ENCODE data around the gene INS.
"Not testable (repeated sequence)": the region's sequence is repeated elsewhere in the genome, so short reads cannot be mapped to it uniquely, and the experiment has no call there.

The INS gene

DNA sequence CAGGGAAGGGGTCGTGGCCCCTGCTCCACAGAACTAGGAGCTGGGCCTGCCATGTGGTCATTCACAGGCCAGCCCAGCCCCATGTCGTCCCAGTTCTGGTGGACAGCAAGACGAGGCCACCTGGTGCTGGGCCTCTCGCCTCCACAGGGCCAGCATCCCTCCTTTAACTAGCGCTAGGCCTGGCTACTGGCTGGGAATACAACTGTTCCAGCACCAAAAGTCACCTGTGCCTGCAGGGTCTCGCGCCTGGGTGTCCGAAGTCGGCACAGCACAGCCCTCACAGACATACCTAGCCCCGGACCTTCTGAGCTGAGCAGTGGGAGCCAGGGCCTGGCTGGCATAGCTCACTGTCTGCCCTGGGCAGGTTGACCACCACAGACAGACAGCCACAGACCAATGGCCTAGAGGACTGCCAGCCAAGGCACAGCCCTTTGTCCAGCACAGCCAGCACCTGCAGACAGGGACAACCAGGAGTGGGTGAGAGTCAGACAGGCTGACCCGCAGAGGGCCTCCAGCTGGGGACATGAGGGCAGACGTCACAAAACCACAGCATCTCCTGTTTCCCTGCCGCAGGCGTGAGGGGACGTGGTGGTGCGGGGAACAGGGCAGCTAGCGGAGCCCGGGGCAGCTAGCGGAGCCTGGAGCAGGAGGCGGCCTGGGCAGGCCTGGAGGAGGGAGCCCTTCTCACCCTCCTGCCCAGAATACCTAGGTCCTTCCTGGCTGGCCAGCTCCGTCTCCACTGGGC lies 37.8 kb upstream of the INS start:
- DNase-seq (ENCODE audit: low read depth in 2 of 2), result no peak

DNA sequence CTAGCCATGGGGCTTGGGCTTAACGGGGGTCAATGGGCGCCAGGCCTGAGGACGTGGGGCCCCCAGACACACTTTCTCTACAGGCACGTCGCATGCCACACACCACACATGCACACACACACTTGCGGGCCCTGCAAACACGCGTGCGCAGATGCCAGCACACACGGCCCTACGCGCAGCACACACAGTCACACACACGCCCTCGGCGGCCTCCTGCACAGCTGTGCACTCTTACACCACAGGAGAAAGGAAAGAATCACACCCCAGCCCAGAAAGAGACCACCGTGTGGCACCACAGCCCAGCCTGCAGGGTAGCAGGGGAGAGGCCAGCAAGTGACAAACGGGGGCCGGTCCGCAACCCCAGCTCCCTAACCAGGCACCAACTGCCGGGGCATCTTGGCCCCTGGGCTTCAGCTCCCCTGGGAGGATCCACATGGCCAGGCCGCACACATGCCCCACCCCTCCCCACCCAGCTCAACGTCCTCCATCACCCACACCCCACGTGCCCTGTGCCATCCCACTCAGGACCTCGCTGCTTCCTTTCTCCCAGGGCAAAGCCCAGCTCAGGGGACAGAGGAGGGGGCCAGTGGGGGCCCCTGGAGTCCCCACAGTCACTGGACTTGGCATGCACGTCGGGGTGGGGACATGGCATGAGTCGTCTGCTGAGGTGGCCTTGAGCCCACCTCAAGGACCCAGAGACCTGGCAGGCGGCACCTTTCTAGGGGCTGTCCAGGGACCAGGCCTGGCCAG lies 36.9 kb upstream of the INS start:
- no peak for DNase-seq (ENCODE audit: low read depth in 2 of 2)

DNA sequence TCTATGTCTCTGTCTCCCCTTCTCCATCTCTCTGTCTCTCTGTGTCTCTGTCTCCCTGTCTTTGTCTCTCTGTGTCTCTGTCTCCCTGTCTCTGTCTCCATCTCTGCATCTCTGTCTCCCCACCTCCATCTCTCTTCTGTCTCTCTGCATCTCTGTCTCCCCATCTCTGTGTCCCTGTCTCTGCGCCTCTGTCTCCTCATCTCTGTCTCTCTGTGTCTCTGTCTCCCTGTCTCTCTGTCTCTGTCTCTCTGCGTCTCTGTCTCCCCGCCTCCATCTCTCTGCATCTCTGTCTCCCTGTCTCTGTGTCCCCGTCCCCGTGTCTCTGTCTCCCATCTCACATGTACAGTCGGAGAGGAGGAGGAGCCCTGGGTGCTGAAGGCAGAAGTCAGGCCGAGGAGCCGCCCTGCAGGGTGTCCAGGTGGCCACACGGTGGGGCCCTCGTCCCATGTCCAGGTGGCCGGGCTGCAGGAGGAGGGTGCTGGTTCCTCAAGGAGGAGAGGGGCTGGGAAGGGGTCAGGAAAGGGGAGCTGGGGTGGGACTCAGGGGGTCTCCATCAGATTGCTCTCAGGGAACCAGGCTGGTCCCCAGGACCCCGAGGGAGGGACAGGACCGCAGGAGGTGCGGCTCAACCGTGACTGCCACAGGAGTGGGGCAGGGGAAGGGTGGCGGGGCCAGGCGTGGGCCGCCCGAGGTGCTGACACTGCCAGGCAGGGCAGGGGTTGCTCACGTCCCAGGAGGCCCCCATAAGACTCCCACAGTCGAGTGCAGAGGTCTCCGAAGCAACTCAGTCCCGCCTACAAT lies 36.2 kb upstream of the INS start:
- DNase-seq (ENCODE audit: low read depth in 2 of 2), result peak; percentile 57 to 64

DNA sequence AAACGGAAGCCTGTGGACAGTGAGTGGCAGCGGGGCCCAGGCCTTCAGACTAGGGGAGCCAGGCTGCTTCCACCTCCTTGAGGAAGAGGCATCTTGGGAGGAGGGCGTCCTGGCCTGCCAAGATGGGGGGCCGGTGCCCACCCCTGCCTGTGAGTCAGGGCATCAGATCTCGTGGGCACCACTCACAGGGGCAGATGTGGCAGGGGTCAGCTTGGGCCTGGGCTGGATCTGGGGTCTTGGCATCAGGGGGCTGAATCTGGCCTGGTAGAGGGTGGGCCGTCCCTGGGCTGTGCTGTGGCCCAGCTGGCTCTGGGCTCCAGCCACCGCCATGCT lies 34.7 kb upstream of the INS start:
- DNase-seq (ENCODE audit: low read depth in 2 of 2), result no peak

DNA sequence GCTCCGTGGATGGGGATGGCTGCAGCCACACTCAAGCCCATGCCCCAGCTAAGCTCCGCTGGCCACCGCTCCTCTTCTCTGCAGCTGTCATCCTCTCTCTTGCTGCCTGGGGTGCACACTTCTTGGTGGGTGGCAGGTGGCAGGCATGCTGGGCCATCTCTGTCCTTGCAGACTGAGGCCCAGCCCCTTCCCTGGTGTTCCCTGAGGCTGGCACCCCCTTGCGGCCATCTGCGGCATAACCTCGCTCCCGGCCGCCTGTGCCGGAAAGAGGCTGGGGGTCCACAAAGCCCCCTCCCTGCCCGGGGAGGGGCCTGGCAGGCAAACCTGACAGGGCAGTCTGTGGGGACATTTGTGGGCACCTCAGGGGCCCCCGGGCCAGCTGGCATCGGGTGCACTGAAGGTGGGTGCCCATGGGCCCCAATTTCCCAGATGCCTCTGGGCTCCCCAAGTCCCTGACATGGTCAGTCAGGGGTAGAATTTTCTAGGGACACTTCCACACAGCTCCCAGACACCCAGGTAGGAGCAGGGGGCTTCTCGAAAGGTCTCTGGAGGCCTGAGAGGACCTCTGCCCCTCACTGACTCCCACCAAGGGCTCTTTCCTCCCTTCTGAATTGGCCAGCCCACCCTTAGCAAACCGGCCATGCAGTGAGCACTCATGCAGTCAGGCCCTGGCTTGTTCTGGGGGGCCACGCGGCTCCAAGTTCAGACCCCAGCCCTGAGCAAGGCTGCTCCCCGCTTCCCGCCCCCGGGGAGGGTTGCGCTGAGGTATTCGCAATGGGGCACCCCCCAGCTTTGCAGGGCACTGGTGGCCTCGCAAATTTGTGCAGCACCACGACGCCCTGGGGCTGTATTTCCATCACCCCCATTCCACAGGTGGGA lies 34.1 kb upstream of the INS start:
- peak; percentile 38 to 52 for DNase-seq (ENCODE audit: low read depth in 2 of 2)

DNA sequence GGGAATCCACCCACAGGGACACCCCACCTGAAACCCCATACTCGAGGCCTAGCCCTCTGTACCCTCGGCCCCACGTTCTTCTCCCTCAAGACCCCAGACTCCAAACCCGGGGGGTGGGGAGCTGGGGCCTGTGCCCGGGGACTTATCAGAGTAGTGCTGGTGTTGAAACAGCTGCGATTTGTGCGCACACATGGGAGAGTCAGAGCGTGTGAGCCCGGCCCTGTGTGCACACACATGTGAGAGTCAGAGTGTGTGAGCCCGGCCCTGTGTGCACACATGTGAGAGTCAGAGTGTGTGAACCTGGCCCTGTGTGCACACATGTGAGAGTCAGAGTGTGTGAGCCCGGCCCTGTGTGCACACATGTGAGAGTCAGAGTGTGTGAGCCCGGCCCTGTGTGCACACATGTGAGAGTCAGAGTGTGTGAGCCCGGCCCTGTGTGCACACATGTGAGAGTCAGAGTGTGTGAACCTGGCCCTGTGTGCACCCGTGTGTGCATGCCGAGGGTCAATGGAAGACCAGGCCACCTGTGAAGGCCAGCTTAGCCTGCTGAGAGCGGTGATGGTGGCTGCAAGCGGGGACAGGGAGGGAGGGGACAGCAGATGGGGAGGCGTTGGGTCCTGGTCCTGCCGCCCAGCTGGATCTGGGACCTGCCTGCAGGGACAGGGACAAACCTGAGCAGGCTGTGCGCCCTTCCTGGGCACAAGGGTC lies 33.0 kb upstream of the INS start:
- not testable (repeated sequence) for DNase-seq (ENCODE audit: low read depth in 2 of 2)

DNA sequence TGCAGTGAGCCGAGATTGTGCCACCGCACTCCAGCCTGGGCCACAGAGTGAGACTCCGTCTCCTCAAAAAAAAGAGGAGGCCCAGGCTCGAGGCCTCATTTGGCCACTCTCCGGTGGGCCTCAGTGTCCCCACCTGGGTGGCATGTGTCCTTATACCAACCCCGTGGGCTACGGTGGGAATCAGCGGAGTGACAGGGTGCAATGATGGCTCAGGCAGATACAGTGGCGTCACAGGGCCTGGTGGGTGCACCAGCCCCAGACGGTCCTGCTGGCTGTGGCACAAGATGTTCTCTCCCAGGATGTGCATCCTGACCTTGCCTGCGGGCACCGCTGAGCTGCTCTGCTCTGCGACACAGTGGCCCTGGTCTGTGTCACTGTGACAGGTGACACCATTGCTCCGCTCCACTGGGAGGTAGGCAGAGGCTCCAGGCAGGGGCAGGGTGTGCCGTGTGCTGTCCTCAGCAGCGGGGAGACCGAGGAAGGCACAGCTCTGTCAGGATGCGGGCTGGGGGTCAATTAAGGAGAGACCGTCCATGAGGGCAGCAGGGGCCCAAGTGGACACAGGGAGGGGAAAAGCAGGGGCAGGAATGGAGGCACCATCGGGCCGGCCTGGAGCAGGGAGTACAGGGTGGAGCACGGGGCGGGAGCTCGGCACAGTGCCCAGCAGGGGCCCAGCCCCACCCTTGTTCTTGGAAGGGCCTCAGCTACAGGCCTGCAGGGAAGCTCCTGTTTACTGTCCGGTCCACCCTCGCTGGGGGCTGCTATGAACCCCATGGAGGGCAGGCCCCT lies 32.3 kb upstream of the INS start:
- no peak for DNase-seq (ENCODE audit: low read depth in 2 of 2)

DNA sequence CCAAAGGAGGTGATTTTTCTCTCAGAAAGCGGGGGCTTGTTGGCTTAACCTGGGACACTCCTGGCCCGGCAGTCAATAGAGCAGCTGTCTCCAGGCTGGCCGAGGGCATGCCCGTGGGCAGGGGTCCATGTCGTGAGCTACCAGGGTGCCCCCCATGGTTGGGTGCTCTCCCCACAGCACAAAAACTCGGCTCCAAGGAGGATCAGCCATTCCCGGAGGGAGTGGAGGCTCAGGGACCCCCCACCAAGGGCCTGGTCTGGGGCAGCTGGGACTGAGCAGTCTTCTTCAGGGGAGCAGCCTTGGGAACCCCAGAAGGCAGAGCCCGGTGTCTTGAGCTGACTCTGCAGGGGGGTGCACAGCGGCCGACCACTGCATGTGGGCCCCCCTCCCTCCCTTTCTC lies 31.4 kb upstream of the INS start:
- no peak for DNase-seq (ENCODE audit: low read depth in 2 of 2)

DNA sequence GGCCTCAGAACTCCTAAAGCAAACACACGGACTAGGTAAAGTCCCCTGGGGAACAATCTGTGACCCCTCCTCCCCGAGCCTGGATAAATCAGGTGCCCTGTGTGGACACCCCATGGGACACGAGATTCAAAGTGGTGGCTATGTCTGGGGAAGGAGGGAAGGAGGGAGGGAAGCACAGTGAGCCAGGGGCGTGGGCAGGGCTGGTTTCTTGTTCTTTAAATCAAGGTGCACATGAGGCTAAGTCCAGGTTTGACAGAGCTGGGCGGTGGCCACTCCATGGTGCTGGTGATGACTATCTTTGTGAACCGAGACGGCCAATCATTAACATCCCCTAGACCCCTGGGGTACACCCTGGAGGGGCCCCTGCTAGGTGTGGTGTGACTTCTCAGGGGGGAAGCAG lies 30.9 kb upstream of the INS start:
- DNase-seq (ENCODE audit: low read depth in 2 of 2), result no peak

DNA sequence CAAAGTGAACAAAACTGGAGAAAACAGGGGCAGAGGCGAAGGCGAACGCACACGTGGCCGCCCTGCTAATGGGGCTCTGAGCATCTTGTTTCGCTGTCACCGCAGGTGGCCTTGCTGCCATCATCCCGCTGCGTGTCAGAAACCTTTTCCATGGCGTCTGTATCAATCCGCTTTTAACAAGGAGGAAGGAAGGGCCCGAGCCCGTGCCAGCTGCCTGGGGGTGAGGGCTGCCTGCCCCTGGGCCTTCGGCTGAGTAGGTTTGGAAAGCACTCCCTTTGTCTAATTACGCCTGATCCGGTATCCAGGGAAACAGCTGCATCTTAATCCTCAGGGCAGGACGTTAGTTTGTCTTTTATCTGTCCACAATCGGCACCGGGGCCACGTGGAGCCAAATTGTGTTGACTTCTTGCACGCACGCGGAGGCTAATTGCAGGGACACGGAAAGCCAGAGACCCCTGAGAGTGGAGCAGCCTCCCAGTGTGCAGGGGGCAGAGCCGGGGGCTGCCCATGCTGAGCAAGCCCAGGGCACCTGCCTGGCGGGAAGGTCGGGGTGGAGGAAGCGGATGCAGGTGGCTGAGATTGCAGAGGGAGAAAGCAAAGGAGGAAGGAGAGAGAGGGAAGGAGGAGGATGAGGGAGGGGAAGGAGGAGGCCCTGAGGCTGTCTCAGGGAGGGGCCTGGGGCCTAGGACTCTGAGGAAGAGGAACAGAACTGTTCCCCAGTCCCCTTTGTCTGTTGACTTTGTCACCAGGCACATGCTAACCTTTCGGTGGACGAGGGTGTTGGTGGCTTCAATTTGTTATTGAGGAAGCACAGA lies 29.9 kb upstream of the INS start:
- DNase-seq (ENCODE audit: low read depth in 2 of 2), result no peak

DNA sequence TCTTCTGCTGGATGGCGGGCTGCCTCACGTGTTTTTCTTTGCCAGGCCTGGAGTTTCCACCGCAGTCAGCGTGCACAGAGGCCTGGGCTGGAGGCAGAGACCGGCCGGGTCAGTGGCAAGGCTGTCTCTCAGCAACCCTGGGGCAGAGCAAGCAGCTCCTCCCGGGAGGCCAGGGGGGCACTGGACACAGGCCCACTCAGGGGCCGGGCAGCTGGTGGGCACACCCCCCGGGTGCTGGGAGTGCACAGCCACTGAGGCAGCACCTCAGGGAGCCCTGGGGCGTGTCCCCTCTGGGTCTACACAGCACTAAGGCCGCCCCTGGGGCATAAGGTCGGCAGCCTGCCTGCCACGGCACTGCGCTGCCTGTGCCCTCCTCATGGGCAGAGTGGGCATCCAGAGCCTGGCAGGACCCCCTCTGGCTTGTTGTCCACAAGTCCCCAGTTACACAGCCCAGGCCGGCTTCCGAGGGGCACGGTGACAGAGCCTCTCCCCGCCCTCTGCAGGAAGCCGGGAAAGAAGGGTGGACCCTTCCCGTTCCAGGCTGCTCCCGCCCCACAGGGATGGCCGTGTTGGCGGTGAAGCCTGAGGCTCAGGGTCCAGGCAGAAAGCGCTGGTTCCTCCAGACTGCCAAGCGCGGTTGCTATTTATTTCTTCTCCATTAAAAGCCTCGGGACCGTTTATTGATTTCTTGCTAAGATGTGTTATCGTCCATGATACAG lies 29.1 kb upstream of the INS start:
- no peak for DNase-seq (ENCODE audit: low read depth in 2 of 2)

DNA sequence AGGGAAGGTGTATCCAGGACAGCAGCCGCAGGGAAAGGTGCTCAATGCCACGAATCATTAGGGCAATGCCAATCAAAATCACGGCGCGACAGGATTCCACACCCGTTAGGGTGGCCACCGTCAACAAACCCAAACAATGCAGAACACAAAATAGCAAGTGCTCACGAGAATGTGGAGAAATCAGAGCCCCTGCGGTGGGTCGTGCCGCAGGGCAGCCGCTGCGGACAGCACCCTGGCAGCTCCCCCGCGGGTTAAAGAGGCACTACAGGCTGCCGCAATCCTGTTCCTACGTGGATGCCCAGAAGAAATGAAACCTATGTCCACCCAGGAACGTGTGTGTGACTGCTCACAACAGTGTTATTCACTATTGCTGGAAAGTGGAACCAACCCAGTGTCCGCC lies 27.7 kb upstream of the INS start:
- no peak for DNase-seq (ENCODE audit: low read depth in 2 of 2)

DNA sequence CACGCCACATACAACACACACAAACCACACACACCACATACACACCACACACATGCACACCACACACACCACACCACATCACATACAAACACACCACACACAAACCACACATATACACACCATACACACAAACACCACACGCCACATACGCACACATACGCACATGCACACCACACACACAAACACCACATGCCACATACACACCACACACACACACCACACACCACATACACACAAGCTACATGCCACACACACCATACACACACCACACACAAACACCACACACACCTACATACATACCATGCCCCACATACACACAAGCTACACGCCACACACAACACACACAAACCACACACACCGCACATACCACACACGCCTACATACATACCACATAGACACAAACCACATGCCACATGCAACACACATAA lies 26.3 kb upstream of the INS start:
- DNase-seq (ENCODE audit: low read depth in 2 of 2), result no peak

DNA sequence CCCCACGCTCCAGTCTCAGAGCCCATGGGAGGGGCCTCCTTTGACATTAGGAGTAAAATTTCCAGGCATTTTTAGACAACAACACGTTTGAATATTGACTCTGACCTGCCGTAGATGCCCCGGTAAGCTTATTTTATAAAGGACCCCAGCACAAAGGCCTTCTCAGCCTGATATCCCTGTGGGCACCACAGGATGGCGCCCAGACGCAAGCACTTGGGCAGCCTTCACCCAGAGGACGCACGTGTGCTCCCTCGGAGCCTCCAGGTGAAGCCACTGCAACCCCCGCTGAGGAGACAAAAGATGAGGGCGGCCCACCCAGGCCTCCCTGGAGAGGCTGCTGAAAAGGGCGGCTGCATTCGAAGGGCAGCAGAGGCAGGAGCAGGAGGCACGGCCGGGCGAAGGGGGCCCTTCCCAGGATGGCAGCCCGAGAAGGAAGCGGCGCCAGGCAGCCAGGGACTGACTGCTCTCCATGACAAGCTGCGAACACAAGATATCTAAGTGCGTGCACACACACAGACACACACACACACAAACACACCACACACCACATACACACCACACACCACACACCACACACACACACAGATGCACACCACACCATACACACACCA lies 25.8 kb upstream of the INS start:
- DNase-seq (ENCODE audit: low read depth in 2 of 2), result peak; percentile 22 to 29

DNA sequence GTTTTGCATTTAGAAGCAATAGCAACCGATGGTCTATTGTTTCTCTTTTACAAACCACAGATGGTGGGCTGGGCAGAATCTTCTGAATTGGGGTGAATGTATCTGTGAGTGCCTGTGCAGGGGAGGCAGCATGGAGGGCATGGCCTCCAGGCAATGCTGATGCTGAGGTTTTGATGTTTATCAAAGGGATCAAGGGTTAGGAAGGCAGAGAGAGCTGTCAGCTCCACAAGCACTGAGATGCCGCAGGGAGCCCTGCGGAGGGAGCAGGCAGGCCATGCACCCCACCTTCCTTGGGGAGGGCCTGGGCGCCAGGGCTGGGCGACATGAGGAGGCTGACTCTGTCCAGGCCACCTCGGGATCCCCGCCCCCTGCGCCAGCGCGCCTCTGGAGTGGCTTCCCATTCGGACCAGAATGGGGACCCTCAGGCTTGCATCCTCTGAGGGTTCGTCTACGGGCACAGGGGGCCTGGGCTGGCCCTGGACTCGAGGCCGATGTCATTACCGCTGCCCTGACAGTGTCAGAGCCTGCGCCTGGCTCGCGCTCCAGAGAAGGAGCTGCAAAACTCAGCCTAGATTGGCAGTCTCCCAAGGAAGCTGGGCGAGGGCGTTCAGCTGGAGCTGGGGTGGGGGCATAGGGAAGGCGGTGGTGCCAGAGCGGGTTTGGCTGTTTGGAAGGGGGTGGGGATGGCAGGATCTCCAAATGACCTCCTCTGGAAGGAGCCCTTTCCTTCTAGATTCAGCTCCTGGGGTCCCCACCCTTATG lies 24.5 kb upstream of the INS start:
- DNase-seq (ENCODE audit: low read depth in 2 of 2), result no peak

DNA sequence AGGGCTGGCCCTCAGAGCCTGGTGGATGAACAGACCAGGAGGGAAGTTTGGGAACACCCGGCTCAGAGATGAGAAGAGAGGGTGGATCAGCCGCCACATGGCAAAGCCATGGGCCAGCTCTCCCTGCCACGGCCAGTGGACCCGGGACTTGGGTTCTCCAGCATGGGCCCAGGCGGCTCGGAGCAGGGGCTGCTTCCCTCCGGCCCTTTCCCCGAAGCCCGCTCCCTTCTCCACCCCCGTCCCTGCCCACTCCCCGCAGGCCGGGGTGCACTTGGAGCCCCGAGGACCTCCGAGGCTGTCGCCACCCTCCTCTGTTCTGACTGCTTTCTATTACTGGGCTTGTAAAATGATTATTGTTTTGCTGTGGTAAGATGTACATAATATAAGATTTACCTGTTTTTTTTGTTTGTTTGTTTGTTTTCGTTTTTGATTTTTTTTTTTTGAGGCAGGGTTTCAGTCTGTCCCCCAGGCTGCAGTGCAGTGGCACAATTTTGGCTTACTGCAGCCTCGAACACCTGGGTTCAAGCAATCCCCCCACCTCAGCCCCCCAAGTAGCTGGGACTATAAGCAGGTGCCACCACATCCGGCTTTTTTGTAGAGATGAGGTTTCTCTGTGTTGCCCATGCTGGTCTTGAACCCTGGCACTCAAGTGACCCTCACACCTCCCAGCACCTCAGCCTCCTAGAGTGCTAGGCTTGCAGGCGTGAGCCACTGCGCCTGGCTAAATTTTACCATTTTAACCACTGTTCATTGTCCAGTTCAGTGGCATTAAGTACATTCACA lies 21.9 kb upstream of the INS start:
- DNase-seq (ENCODE audit: low read depth in 2 of 2), result no peak

DNA sequence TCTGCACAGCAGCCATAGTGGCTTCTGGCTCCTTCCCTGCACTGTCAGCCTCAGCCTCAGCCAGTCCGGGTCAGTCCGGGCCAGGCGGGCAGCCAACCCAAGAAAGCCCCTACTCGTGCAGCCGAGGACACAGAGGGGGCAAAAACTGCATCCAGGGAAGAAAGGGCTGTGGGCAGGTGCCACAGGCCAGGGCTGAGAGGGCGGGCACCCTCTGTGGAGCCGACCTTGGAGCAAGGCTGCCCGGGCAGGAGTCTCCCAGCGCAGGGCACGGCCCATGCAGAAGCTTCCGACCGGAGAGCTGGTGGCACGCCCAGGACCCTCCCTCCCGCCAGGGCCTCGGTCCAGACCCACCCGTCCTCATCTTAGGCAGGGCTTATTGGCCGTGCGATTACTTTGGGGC lies 21.1 kb upstream of the INS start:
- no peak for DNase-seq (ENCODE audit: low read depth in 2 of 2)
